ENCODE measurements around the gene TREH. TPM values are rescaled to one million over a fixed set of nuclear protein-coding genes. Genes with fewer than 3 reads are reported as not detected.

The TREH gene
- total RNA-seq, 1 donor from 2014 or later = not detected

GRCh38 chr11:118705791-118706545 is 26.5 kb upstream of the TREH start:
- TF ChIP-seq, protein P1, sequence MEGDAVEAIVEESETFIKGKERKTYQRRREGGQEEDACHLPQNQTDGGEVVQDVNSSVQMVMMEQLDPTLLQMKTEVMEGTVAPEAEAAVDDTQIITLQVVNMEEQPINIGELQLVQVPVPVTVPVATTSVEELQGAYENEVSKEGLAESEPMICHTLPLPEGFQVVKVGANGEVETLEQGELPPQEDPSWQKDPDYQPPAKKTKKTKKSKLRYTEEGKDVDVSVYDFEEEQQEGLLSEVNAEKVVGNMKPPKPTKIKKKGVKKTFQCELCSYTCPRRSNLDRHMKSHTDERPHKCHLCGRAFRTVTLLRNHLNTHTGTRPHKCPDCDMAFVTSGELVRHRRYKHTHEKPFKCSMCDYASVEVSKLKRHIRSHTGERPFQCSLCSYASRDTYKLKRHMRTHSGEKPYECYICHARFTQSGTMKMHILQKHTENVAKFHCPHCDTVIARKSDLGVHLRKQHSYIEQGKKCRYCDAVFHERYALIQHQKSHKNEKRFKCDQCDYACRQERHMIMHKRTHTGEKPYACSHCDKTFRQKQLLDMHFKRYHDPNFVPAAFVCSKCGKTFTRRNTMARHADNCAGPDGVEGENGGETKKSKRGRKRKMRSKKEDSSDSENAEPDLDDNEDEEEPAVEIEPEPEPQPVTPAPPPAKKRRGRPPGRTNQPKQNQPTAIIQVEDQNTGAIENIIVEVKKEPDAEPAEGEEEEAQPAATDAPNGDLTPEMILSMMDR (IDR thresholded peaks at IDR 0.05; ENCODE audit: insufficient read depth, low read length, severe bottlenecking) = no peak
- H3K4me3 ChIP-seq (ENCODE audit: low read depth, low read length) = no peak overlapping the region
- FAIRE-seq (no peak), DNase-seq (ENCODE audit: low read depth) (no peak)
- H3K27me3 ChIP-seq (ENCODE audit: control insufficient read depth, insufficient read depth, low read length) = no peaks in the 10 kb centered on the region
- H3K36me3 ChIP-seq (ENCODE audit: control insufficient read depth, insufficient read depth, low read length) = no peaks in the 10 kb centered on the region

- FAIRE-seq (no peak), DNase-seq (ENCODE audit: low read depth) (no peak)
- Histone ChIP-seq H3K27me3 (ENCODE audit: control insufficient read depth, insufficient read depth, low read length) (no peaks in the 10 kb centered on the region), H3K4me3 (ENCODE audit: low read depth, low read length) (no peak overlapping the region), H3K36me3 (ENCODE audit: control insufficient read depth, insufficient read depth, low read length) (no peaks in the 10 kb centered on the region)
- TF ChIP-seq, protein P1 (IDR thresholded peaks at IDR 0.05; ENCODE audit: insufficient read depth, low read length, severe bottlenecking) = no peak
Measured at GRCh38 chr11:118705111-118705741, 25.8 kb upstream of the TREH start.

- FAIRE-seq (no peak), DNase-seq (ENCODE audit: low read depth) (no peak)
- Histone ChIP-seq H3K27me3 (ENCODE audit: control insufficient read depth, insufficient read depth, low read length) (no peaks in the 10 kb centered on the region), H3K36me3 (ENCODE audit: control insufficient read depth, insufficient read depth, low read length) (no peaks in the 10 kb centered on the region), H3K4me3 (ENCODE audit: low read depth, low read length) (no peak overlapping the region)
- TF ChIP-seq, protein P1 (IDR thresholded peaks at IDR 0.05; ENCODE audit: insufficient read depth, low read length, severe bottlenecking) = no peak
Measured at GRCh38 chr11:118703563-118704106, 24.2 kb upstream of the TREH start.

- TF ChIP-seq, protein P1 (IDR thresholded peaks at IDR 0.05; ENCODE audit: insufficient read depth, low read length, severe bottlenecking) = no peak
- no peak for FAIRE-seq
- DNase-seq (ENCODE audit: low read depth) = no peak
- H3K4me3 ChIP-seq (ENCODE audit: low read depth, low read length) = no peak overlapping the region
- H3K36me3 ChIP-seq (ENCODE audit: control insufficient read depth, insufficient read depth, low read length) = no peaks in the 10 kb centered on the region
- no peaks in the 10 kb centered on the region for H3K27me3 ChIP-seq (ENCODE audit: control insufficient read depth, insufficient read depth, low read length)
Measured at GRCh38 chr11:118699506-118700220, 20.2 kb upstream of the TREH start.

DNA sequence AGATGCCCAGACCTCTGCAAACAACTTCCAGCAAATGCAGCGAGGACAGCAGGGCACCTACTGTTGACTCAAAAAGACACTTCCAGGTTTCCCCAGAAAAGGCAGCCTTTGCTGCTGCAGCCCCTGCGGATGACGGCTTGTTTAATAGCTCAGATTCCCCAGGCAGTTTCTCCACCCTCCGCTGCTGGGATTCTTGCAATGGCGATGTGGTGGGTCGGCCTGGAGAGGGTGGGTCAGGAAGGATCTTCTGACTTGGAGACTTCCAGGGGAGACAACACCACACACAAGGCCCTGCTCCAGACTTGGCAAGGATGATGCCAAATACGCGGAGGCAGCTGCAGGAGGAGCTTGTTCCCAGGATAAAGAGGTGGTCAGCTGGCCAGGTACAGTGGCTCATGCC is 17.9 kb upstream of the TREH start:
- Histone ChIP-seq H3K36me3 (ENCODE audit: control insufficient read depth, insufficient read depth, low read length) (no peaks in the 10 kb centered on the region), H3K27me3 (ENCODE audit: control insufficient read depth, insufficient read depth, low read length) (no peaks in the 10 kb centered on the region), H3K4me3 (ENCODE audit: low read depth, low read length) (no peak overlapping the region)
- TF ChIP-seq, protein P1 (IDR thresholded peaks at IDR 0.05; ENCODE audit: insufficient read depth, low read length, severe bottlenecking) = no peak
- FAIRE-seq (no peak), DNase-seq (ENCODE audit: low read depth) (no peak)

Measured in bronchial epithelial cell (primary cell).